Keratinocyte (primary cell): Measurements from ENCODE around the gene SAMD4B. TPM values are rescaled to one million over a fixed set of nuclear protein-coding genes. Genes with fewer than 3 reads are reported as not detected.

Experiments used
- DNase-seq: peaks from one replicate; pipeline ENCODE4 v3.0.0-alpha.2; 2011; ENCODE audit warnings: low read depth, missing footprints, low spot score
- FAIRE-seq: peaks from 2 replicates; lab custom pipeline; 2011; peaks lifted over from hg19 to GRCh38; lab: Jason Lieb, UNC
- H2AFZ ChIP-seq: 2 replicates; pipeline ENCODE4 v1.6.0; 2012; ENCODE audit warnings: low read length, control low read depth, inconsistent platforms; ENCODE audit not compliant: control insufficient read depth
- H3K27ac ChIP-seq: 2 replicates; pipeline ENCODE4 v1.5.1; 2011; ENCODE audit warnings: low read length; ENCODE audit not compliant: control insufficient read depth, insufficient read depth
- H3K27me3 ChIP-seq: 3 replicates; pipeline ENCODE4 v1.6.0; 2011; ENCODE audit warnings: low read length; ENCODE audit not compliant: control insufficient read depth, insufficient read depth; ENCODE audit errors: extremely low read depth
- H3K36me3 ChIP-seq, 2 experiments: 2 replicates in 1 of 2; 3 replicates in 1 of 2; pipeline ENCODE4 v1.5.1; 2011; ENCODE audit warnings: low read length in 2 of 2, mild to moderate bottlenecking in 1 of 2; ENCODE audit not compliant: control insufficient read depth in 2 of 2, insufficient read depth in 2 of 2; ENCODE audit errors: extremely low read depth in 1 of 2
- H3K4me1 ChIP-seq: 3 replicates; pipeline ENCODE4 v1.5.1; 2011; ENCODE audit warnings: low read length; ENCODE audit not compliant: control insufficient read depth, insufficient read depth; ENCODE audit errors: extremely low read depth
- H3K4me2 ChIP-seq: 3 replicates; pipeline ENCODE4 v1.6.0; 2011; ENCODE audit warnings: low read depth, low read length; ENCODE audit not compliant: control insufficient read depth, insufficient read depth; ENCODE audit errors: extremely low read depth
- H3K4me3 ChIP-seq, 3 experiments: fragments of 200-600 bp in 1 of 3; sonication (generic) in 1 of 3; 2 replicates in 2 of 3; 3 replicates in 1 of 3; pipeline ENCODE4 v1.5.1; 2011 to 2016; ENCODE audit warnings: low read length in 3 of 3, mild to moderate bottlenecking in 3 of 3, control low read depth in 2 of 3, inconsistent platforms in 1 of 3, low read depth in 1 of 3, mixed read lengths in 1 of 3, mixed run types in 1 of 3, moderate library complexity in 1 of 3; ENCODE audit not compliant: control insufficient read depth in 2 of 3, insufficient read depth in 2 of 3; ENCODE audit errors: extremely low read depth in 1 of 3
- H3K79me2 ChIP-seq: 2 replicates; pipeline ENCODE4 v1.6.0; 2012; ENCODE audit warnings: low read length; ENCODE audit not compliant: control insufficient read depth, insufficient read depth
- H3K9ac ChIP-seq: 3 replicates; pipeline ENCODE4 v1.6.0; 2011; ENCODE audit warnings: low read length; ENCODE audit not compliant: control insufficient read depth, insufficient read depth; ENCODE audit errors: extremely low read depth
- H3K9me1 ChIP-seq: 3 replicates; pipeline ENCODE4 v1.6.0; 2011; ENCODE audit warnings: low read length; ENCODE audit not compliant: control insufficient read depth, insufficient read depth; ENCODE audit errors: extremely low read depth
- H3K9me3 ChIP-seq: 2 replicates; pipeline ENCODE4 v1.5.1; 2012; ENCODE audit warnings: low read depth, low read length; ENCODE audit not compliant: control insufficient read depth
- H4K20me1 ChIP-seq: 3 replicates; pipeline ENCODE4 v1.6.0; 2011; ENCODE audit warnings: low read length; ENCODE audit not compliant: control insufficient read depth, insufficient read depth; ENCODE audit errors: extremely low read depth
- EZH2 ChIP-seq: IDR thresholded peaks from one replicate; pipeline ENCODE4 v1.6.1; 2012; ENCODE audit warnings: inconsistent platforms, mild to moderate bottlenecking, low read length, moderate library complexity
- dilution Hi-C: fragments of 300-500 bp; cut with MboI; formaldehyde crosslinking; loops from one replicate; pipeline ENCODE4 v1.7.0; 2020; ENCODE audit warnings: low sequenced_read_pairs; ENCODE audit not compliant: extremely low pct_ligation_motif_present
- polyA plus RNA-seq, 5 experiments: library from polyadenylated mRNA; depleted of rRNA in 3 of 5; stranded (reverse) in 3 of 5; stranded (forward) in 1 of 5; unstranded in 1 of 5; fragments of >200 nt; gene quantifications; 1 replicate in 1 of 5; 2 replicates in 3 of 5; 3 replicates in 1 of 5; pipeline versions ENCODE4 v1.2.1 to v1.2.3, GENCODE V29; 2011 to 2012; ENCODE audit warnings: missing spikeins in 2 of 5, low read depth in 1 of 5, low replicate concordance in 1 of 5
- TF ChIP-seq, protein P1 (sequence below), 3 experiments: IDR thresholded peaks in 1 of 3; conservative IDR thresholded peaks in 1 of 3; optimal IDR thresholded peaks in 1 of 3; 2 replicates in 2 of 3; 3 replicates in 1 of 3; pipeline versions ENCODE3 to v1.5.1; 2011; ENCODE audit warnings: low read length in 3 of 3, mild to moderate bottlenecking in 3 of 3, moderate library complexity in 2 of 3, control low read depth in 1 of 3, inconsistent platforms in 1 of 3; ENCODE audit not compliant: insufficient read depth in 2 of 3; ENCODE audit errors: extremely low read depth in 1 of 3

SAMD4B gene
- polyA plus RNA-seq, 1 donor (not counting 4 experiments of a cell fraction or from before 2014, with no cell fraction given) = 20.9 TPM

DNA sequence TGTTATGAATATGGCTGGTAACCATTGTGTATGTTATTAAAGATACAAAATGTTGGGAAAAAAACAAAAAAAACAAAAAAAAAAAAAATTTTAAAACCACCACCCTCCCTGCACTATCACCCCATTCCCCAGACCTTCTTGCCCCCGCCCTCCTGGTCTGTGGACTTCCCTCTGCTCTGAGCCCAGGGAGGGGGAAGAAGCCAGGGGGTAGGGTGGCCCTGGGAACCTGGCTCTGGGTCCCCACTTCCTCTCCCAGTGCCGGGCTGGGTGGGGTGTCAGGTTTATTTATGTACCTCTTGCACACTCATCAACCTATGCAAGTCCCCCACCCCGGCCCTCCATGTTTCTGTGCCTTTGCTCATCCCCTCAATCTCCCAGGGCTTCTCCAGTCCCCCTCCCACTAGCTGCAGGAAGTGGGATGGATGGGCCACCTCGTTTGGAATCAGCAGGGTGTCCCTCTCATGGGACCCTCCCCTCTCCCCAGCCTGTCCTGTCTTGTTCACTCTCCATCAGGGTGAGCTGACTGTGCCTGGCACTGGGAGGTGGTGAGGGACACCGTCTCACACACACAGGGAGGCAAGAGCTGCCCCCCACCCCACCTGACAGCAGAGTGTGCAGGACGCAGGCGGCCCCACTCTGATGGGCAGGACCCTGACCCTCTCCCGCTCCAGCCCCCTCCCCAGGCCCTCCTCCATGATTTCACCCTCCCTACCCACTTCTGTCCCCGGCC, 42.8 kb downstream of the SAMD4B start:
- TF ChIP-seq, protein P1, sequence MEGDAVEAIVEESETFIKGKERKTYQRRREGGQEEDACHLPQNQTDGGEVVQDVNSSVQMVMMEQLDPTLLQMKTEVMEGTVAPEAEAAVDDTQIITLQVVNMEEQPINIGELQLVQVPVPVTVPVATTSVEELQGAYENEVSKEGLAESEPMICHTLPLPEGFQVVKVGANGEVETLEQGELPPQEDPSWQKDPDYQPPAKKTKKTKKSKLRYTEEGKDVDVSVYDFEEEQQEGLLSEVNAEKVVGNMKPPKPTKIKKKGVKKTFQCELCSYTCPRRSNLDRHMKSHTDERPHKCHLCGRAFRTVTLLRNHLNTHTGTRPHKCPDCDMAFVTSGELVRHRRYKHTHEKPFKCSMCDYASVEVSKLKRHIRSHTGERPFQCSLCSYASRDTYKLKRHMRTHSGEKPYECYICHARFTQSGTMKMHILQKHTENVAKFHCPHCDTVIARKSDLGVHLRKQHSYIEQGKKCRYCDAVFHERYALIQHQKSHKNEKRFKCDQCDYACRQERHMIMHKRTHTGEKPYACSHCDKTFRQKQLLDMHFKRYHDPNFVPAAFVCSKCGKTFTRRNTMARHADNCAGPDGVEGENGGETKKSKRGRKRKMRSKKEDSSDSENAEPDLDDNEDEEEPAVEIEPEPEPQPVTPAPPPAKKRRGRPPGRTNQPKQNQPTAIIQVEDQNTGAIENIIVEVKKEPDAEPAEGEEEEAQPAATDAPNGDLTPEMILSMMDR (optimal IDR thresholded peaks at IDR 0.05 in 1 of 3, IDR thresholded peaks at IDR 0.05 in 1 of 3, conservative IDR thresholded peaks at IDR 0.05 in 1 of 3; ENCODE audit: extremely low read depth in 1 of 3, insufficient read depth in 2 of 3, low read length in 3 of 3) = no peak
- TF ChIP-seq EZH2 = no peak
- no peaks in the 10 kb centered on the region for H3K27me3 ChIP-seq
- dilution Hi-C loops = no loop called here
- DNase-seq = no peak
- H3K36me3 ChIP-seq = peaks cover 55 to 58% of the 10 kb centered on the region in 2 experiments
- H3K79me2 ChIP-seq = peaks cover 5% of the 10 kb centered on the region
- no peak for FAIRE-seq
- peaks cover 11% of the 10 kb centered on the region for H3K4me1 ChIP-seq
- H3K27ac ChIP-seq = no peak overlapping the region
- peaks cover 3% of the 10 kb centered on the region for H4K20me1 ChIP-seq
- no peaks in the 10 kb centered on the region for H3K9me3 ChIP-seq
- H3K9me1 ChIP-seq = peaks cover 2% of the 10 kb centered on the region
- H3K4me3 ChIP-seq = no peak overlapping the region
- no peak overlapping the region for H3K4me2 ChIP-seq
- H2AFZ ChIP-seq = no peak overlapping the region
- no peak overlapping the region for H3K9ac ChIP-seq

DNA sequence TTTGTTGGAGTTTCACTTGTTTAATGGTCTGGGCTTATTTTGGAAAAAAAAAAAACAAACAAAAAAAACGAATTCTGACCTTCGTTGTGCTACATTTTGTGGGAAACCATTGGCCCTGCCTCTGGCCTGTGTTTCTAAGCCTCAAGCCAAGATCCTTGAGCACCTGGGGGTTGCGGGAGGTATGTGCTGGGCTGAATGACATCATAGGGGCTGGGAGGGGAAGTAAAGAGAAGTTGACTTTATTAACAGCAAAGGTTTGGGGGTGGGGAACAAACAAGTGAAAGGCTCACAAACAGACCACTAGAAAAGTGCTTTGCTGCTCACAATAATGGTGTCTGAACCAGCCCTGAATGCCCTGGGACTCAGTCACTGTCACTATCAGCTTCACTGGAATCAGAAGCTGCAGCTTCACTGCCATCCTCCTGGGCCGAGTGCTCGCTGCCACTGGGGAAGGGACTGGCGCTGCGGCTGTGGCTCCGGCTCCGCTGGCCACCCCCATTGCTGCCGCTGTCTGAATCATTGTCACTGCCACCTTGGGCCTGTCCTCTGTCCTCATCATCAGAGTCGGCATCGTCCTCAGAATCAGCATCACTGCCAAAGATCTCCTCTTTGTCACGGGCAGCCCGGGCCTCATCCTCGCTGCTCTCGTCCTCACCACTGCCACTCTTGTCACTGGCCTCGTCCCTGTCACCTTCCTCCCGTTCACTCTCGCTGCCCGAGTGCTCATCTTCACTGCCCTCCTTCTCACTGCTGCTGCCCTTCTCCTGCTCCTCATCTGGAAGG, 43.6 kb downstream of the SAMD4B start:
- H3K9me3 ChIP-seq = no peaks in the 10 kb centered on the region
- DNase-seq (no peak), FAIRE-seq (no peak)
- H3K27me3 ChIP-seq = no peaks in the 10 kb centered on the region
- H2AFZ ChIP-seq = no peak overlapping the region
- H3K4me2 ChIP-seq = no peak overlapping the region
- peaks cover 3% of the 10 kb centered on the region for H4K20me1 ChIP-seq
- no peak overlapping the region for H3K4me3 ChIP-seq
- H3K79me2 ChIP-seq = peaks cover 9% of the 10 kb centered on the region
- TF ChIP-seq EZH2 = no peak
- TF ChIP-seq, protein P1 (optimal IDR thresholded peaks at IDR 0.05 in 1 of 3, IDR thresholded peaks at IDR 0.05 in 1 of 3, conservative IDR thresholded peaks at IDR 0.05 in 1 of 3; ENCODE audit: extremely low read depth in 1 of 3, insufficient read depth in 2 of 3, low read length in 3 of 3) = no peak
- H3K9me1 ChIP-seq = peaks cover 3% of the 10 kb centered on the region
- no peak overlapping the region for H3K9ac ChIP-seq
- H3K4me1 ChIP-seq = peaks cover 15% of the 10 kb centered on the region
- peaks cover 52 to 58% of the 10 kb centered on the region in 2 experiments for H3K36me3 ChIP-seq
- dilution Hi-C loops = no loop called here
- no peak overlapping the region for H3K27ac ChIP-seq
